Smooth muscle cell of the brain vasculature (primary cell): ENCODE measurements around the gene LENG9.
A peak's percentile ranks its signal among the peaks of the same experiment; 100 is the strongest.
"Not testable (repeated sequence)": the region's sequence is repeated elsewhere in the genome, so short reads cannot be mapped to it uniquely, and the experiment has no call there.

Source experiments
- DNase-seq: peaks from one replicate; pipeline ENCODE4 v3.0.0-alpha.2; 2012; ENCODE audit warnings: low read depth, low spot score

LENG9 gene

DNA sequence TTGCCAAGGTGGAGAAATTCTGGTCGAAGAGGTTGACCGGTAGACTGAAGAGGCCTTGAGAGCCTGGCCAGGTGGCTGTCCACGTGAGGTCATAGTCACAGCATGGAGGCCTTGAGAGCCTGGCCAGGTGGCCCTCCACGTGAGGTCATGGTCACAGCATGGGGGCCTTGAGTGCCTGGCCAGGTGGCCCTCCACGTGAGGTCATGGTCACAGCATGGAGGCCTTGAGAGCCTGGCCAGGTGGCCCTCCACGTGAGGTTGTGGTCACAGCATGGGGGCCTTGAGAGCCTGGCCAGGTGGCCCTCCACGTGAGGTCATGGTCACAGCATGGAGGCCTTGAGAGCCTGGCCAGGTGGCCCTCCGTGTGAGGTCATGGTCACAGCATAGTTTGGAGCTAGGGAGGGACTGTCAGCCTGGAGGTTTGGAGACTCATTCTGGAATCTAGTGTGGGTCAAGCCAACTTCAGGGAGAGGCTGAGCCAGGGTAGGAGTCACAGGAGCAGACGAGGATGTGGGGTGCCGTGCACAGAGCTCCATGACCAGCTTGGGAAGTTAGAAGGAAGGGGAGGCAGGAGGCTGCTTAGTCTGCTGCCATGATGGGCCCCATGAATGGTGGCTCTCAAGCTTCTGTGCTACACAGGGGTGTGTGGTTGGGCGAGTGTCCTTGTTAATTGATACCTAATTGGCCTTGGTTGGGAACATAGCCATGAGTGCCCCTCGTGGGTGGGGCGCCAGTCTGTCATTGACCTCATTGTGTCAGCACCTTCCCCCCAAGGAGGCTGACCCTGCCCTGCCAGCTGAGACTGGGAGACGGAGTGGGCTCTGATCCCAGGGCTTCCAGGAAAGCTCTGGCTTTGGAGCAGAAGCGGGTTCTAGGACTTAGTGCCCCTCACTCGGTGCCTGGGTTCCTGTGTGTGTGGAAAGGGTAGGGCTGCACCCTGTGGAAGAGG lies 4.0 kb downstream of the LENG9 start:
- DNase-seq: no peak

DNA sequence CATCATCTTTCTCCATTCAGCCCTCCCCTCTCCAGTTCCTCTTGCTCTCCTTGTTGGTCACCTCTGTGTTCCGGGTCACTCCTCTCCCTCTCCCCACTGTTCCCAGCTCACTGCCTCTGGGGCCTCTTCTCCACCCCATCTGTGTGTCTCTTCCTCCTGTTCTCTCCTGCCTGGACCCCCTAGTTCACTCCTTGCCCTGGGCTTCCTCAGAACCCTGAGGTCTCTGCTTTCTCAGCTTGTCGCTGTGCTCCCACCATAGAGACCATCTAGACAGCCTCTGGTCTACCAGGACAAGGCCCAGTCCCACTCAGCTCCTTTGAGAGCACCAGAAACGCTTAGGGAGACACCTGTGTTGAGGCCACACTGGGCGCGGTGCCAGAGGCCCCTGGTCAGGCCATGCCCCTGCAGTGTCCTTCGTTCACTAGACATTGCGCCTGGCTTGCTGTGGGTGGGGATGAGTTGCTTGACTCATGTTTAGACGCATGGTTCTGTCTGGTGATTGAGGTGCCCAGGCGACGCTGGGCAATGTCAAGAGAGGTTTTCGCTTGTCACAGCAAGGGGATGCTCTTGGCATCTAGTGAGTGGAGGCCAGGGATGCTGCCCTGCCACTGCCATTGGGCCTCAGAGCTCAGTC lies 4.8 kb downstream of the LENG9 start:
- DNase-seq: no peak

DNA sequence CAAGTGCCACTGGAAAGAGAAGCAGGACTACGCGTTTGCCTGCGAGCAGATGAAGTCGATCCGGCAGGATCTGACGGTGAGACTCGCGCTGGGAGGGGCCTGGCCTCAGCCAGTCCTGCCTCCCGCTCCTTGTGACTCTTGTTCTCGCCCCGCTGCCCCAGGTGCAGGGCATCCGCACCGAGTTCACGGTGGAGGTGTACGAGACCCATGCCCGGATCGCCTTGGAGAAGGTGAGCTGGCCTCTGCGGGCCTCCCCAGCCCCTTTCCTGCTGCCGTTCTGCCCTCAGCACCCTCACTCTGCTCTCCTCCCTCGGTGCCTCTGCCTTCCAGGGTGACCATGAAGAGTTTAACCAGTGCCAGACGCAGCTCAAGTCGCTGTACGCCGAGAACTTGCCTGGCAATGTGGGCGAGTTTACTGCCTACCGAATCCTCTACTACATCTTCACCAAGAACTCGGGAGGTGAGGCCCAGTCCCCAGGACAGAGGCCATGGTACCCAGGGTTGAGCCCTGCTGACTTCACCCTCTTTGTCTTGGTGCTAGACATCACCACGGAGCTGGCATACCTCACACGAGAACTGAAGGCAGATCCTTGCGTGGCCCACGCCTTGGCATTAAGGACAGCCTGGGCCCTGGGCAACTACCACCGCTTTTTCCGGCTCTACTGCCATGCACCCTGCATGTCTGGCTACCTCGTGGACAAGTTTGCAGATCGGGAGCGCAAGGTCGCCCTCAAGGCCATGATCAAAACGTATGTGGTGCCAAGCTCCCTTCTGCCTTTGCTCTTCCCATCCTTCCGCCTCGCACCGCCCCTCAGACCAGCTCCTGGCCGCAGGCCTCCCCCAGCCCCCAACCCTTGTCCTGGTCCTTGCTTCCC lies 5.6 kb downstream of the LENG9 start:
- no peak for DNase-seq

DNA sequence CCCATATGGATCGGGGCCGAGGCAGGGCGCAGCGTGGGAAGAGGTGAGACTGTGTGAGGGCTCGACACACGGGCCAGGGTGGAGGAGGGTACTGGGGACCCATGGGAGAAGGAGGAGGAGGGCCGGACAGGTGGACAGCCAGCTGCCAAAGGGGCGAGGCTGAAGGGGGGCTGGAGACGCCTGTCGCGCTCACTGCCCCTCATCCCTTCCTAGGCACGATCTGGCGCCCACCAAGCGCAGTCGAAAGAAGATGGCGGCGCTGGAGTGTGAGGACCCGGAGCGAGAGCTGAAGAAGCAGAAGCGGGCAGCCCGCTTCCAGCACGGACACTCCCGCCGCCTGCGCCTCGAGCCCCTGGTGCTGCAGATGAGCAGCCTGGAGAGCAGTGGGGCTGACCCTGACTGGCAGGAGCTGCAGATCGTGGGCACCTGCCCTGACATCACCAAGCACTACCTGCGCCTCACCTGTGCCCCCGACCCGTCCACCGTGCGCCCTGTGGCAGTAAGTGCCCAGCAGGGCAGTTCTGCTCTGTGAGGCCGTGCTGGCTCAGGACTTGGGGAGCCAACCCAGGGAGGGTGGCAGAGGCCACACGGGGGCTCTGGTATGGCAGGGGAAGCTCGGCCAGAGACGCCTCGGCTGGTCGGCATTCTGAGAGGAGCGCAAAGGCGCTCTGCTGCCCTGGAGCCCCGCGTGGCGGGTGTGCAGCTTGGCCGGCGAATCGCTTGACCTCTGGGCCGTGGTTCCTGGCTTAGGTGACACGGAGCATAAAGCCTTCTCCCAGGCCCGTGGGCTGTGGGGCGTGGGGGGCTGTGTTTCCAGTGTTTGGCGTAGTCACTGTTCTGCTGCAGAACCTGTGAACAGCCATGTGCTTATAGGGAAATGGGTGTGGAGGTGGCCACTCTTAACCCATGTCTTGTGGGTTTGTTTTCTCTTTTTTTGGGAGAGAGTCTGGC lies 6.9 kb downstream of the LENG9 start:
- no peak for DNase-seq

DNA sequence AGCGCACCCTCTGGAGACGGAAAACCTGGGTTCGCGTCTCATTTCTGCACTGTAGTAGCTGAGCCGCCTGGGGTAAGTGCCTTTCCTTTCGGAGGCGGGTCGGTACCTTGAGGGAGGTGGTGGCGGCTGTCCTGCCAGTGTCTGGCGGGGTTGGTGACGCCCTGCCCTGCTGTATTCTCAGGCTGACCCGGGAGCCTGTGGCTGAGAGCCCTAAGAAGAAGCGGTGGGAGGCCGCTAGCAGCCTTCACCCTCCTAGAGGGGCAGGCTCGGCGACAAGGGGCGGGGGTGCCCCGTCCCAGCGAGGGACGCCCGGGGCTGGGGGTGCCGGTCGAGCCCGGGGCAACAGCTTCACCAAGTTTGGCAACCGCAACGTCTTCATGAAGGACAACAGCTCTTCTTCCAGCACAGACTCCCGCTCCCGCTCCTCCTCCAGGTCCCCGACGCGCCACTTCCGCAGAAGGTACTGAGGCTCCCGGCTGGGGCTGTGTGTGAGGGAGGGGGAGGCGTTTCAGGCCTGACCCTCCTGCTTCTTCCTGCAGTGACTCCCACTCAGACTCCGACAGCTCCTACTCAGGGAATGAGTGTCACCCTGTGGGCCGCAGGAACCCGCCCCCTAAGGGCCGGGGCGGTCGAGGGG lies 7.7 kb downstream of the LENG9 start:
- DNase-seq: no peak

DNA sequence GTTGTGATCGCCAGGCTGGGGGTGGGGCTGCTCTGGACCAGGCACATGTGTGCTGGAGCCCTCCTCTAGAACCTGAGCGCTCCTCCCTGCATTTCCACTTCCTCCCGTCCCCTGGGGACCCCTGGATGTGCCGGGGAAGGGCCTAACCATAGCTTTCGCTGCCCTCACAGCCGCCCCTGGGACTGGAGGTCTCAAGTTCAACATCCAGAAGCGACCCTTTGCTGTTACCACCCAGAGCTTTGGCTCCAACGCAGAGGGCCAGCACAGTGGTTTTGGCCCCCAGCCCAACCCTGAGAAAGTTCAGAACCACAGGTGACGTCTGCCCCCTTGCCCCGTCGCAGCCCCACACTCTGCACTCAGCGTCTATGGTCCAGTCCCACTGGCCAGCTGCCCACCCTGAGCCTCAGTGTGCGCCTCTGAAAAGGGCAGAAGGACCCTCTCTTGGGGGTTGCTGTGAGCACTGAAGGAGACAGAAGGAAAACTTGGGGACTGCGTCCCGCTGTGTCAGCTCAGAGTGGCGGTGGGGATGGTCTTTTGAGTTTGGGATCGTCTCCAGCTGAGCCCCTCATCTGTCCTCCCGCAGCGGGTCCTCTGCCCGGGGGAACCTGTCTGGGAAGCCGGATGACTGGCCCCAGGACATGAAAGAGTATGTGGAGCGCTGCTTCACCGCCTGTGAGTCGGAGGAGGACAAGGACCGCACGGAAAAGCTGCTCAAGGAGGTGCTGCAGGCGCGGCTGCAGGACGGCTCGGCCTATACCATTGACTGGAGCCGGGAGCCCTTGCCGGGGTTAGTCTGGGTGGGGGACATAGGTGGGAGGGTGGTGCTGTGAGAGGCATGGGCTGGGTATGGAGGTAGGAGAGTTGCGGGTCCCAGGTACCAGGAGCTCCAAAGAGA lies 8.6 kb downstream of the LENG9 start:
- DNase-seq: no peak

DNA sequence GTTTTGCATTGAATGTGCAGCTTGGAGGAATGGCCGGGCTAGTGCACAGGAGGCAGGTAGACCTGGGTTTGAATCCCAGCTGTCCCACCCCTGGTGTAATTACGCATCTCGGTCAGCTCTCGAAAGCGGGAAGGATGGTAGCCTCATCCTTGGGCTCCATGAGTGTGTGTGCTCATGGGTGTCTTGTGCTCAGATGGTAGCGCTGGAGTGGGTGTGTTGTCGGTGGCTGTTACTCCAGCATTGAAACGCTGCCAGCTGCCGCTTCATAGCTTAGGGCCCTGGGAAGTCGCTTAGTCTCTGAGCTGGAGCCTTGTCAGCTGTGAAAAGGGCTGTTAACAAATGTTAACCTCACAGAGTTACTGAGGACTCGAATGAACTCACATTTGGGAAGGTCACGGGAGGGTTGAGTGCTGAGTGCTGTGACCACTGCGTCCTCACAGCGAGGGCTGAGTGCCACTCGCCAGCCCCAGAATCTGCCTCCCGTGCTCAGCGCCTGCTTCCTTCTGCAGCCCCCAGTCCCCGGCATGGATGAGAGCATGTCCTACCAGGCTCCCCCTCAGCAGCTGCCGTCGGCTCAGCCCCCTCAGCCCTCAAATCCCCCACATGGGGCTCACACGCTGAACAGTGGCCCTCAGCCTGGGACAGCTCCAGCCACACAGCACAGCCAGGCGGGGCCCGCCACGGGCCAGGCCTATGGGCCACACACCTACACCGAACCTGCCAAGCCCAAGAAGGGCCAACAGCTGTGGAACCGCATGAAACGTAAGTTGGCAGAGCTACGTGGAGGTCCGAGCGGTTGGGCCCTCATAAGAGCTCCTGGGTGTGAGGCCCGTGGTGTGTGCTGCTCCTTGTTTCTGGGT lies 9.4 kb downstream of the LENG9 start:
- DNase-seq: no peak

DNA sequence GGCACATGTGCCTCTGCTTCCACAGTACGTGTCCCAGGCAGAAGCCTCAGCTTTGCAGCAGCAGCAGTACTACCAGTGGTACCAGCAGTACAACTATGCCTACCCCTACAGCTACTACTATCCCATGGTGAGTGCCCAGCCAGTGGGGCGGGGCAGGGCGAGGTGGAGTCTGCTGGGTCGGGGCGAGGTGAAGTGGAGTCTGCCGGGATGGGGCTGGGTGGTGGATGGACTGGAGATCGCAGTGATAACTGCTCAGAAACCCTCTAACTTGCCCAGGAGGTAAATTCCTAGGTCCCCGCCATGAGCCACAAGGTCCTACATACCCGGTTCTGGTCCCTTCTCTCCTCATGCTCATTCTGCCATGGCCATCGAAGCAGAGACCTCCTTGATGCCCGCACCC lies 11.0 kb downstream of the LENG9 start:
- no peak for DNase-seq

DNA sequence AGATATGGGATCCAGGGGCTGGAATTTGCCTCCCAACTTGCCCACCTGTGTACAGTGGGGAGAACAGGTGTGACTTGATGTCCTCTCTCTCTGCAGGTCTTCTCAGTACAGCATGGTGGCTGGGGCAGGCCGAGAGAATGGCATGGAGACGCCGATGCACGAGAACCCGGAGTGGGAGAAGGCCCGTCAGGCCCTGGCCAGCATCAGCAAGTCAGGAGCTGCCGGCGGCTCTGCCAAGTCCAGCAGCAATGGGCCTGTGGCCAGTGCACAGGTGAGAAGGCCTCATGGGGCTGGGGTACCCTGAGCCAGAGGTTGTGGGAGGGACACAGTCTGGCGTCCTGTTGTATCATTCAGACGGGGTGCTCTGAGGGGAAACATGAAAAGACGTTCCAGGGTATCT lies 11.6 kb downstream of the LENG9 start:
- DNase-seq: no peak

DNA sequence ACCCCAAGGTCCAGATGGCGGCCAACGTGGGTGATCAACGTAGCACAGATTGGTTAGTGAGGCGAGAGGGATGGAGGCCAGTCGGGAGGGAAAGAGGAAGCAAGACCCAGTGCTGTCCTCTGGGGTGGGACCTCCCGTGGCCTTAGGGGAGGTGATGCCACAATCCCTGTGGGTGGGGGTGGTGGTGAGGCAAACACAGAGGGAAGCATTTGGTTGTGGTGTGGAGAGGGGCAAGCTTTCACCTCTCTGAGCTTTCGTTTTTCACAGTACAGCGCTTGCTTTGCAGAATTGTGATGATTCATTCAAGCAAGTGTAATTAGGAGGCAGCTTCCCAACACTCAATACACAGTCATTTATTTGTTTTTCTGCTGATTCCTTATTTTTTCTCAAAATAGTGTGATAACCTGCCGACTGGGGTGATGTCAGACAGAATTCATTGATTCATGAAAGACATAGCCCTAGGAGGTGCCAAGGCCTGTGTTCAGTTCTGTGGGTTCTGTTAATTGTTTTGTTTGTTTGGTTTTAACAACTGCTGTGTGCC lies 12.2 kb downstream of the LENG9 start:
- DNase-seq: no peak

DNA sequence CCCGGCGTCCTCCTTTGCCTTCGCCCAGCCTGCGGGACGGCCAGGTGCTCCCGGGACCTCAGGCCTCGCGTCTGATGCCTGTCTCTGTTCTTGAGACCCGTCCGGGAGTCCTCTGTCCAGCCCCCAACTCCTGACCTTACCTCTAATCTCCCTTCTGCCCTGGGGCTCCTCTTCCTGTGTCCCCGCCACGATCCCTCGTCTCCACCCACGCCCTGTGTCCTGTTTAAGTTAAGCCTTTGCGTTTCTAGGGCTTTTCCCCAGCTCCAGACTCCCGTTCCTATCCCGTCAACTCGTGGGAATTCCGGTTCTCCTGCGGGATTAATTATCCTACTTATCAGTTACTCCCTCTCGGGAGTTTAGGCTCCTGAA lies 13.9 kb downstream of the LENG9 start:
- no peak for DNase-seq

DNA sequence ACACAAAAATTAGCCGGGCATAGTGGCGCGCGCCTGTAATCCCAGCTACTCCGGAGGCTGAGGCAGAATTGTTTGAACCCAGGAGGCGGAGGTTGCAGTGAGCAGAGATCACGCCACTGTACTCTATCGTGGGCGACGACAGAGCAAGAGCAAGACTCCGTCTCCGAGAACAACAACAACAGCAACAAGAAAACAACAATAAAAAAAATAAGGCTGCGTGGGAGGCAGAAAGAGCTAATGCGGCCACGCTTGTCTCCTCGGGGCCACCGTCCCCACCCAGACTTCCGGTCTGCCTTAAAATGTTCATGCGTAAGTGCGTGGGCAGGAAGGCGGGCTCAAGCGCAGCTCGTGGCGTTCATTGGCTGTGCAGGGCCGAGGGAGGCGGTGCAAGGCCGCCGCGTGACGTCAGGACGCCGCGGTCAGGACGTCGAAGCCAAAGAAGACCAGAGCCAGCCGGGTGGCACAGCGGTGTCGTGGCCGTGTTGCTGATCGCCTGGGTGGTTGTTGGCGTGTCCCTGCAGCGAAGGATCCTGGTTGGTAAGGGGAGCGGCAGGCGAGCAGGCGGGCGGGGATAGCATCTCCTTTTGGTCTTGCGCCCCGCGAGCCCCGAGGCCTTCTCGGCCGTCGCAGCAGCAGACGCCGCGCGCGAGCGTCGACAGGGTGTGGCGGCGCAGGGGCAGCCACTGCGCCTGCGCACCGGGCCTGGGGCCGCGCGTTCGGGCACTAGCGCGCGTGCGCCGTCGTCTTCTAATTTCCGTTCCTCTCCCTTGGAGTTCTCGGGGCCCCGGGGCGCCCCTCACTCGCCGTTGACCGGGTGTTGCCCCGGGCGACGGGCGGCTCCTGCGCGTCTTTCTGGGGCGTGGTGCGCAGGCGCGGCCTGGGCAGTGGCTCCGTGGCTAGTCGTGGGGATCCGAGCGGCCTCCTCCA lies 14.5 kb downstream of the LENG9 start, which contains the start of gene LENG8:
LENG8 (plus strand) TSS at position 426 of the 927 bp plus-strand sequence. CDS start 2,146 bp downstream, outside the sequence.
- peak; percentile 97 for DNase-seq

DNA sequence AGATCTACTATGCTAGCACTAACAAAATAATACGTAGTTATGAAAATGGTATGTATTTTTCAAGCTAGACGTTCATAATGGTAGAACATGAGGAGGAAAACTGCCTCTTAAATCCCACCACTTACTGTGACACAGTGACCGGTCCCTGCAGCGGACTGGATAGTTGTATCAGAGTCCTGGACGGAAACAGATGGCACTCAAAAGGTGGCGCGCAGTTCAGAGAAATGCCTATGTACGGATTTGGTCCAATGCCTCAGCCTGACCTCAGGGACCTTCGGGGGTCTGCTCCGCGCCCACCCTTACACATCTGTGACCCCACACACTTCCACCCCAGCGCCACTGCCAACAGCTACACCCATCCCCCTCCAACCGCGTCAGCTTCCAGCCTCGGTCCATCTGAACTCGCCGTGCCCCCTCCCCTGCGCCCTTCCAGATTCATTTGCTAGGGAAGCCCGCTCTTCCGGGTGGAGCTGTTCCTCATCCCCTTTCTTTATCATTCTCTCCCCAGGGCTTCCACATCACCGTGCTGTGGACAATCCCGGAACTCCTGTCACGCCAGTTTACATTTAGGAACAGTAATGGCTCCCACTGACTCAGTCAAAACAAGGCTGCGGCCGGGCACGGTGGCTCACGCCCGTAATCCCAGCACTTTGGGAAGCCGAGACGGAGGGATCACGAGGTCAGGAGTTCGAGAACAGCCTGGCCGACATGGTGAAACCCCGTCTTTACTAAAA lies 15.4 kb downstream of the LENG9 start:
- DNase-seq: no peak

DNA sequence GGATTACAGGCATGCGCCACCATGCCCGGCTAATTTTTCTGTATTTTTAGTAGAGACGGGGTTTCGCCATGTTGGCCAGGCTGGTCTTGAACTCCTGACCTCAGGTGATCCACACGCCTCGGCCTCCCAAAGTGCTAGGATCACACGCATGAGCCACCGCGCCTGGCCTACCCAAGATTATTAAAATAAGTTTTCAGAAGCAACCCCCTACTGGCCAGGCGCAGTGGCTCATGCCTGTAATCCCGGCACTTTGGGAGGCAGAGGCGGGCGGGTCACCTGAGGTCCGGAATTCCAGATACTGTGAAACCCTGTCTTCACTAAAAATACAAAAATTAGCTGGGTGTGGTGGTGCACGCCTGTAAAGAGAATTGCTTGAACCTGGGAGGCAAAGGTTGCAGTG lies 17.2 kb downstream of the LENG9 start:
- not testable (repeated sequence) for DNase-seq

DNA sequence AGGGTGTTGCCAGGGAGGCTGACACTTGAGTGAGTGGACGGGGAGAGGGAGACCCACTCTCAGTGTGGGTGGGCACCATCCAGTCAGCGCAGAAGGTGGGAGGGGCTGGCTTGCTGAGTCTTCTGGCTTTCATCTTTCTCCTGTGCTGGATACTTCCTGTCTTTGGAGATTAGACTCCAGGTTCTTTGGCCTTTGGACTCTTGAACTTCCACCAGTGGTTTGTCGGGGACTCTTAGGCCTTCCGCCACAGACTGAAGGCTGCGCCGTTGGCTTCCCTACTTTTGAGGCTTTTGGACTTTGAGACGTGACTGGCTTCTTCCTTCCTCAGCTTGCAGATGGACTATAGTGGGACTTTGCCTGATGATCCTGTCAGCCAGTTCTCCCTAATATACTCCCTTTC lies 18.8 kb downstream of the LENG9 start:
- no peak for DNase-seq

DNA sequence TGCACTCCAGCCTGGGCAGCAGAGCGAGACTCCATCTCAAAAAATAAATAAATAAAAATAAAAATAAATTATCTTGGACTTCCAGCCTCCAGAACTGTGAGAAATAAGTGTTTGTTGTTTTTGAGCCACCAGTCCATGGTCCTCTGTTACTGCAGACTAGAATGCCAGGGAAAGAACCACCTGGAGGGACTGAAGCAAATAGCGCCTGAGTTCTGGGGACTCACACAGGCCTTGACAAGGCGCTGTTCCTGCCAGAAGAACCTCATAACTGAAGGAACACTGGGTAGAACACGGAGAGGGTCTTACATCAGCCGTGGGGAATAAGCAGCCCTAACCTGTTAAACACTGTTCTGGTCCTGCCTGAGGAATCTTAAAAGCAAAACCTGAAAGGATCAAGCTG lies 22.9 kb downstream of the LENG9 start:
- no peak for DNase-seq
